Parathyroid adenoma (tissue), 2 donors: ENCODE results near the gene TTLL8.

ENCODE experiments used
- H2AFZ ChIP-seq: fragments of 300-600 bp; sonication (generic); one replicate; pipeline ENCODE4 v1.7.0; 2017; ENCODE audit warnings: antibody characterized with exemption, mild to moderate bottlenecking
- H3K27ac ChIP-seq: fragments of 300-600 bp; sonication (generic); one replicate; pipeline ENCODE4 v1.7.0; 2017
- H3K27me3 ChIP-seq: fragments of 300-600 bp; sonication (generic); one replicate; pipeline ENCODE4 v1.7.0; 2017; ENCODE audit warnings: low read length; ENCODE audit not compliant: control insufficient read depth, insufficient read depth
- H3K36me3 ChIP-seq: fragments of 300-600 bp; sonication (generic); one replicate; pipeline ENCODE4 v1.7.0; 2017; ENCODE audit warnings: low read length; ENCODE audit not compliant: control insufficient read depth, insufficient read depth
- H3K4me1 ChIP-seq: fragments of 300-600 bp; sonication (generic); one replicate; pipeline ENCODE4 v1.7.0; 2017; ENCODE audit warnings: control low read depth
- H3K4me2 ChIP-seq: fragments of 300-600 bp; sonication (generic); one replicate; pipeline ENCODE4 v1.7.0; 2017; ENCODE audit warnings: low read length
- H3K4me3 ChIP-seq: fragments of 300-600 bp; sonication (generic); one replicate; pipeline ENCODE4 v1.7.0; 2017; ENCODE audit warnings: low read depth, low read length
- H3K79me2 ChIP-seq: fragments of 300-600 bp; sonication (generic); one replicate; pipeline ENCODE4 v1.7.0; 2017; ENCODE audit warnings: control low read depth
- H3K9ac ChIP-seq: fragments of 300-600 bp; sonication (generic); one replicate; pipeline ENCODE4 v1.7.0; 2017; ENCODE audit warnings: mild to moderate bottlenecking
- H3K9me3 ChIP-seq: fragments of 300-600 bp; sonication (generic); one replicate; pipeline ENCODE4 v1.7.0; 2017; ENCODE audit warnings: low read length; ENCODE audit not compliant: control insufficient read depth
- CTCF ChIP-seq: fragments of 300-600 bp; sonication (generic); IDR thresholded peaks from one replicate; pipeline ENCODE4 v1.7.0; 2017; ENCODE audit warnings: antibody characterized with exemption, mild to moderate bottlenecking
- donor health status: primary hyperparathyroidism.

Gene TTLL8

GRCh38 chr22:50058061-50058905 lies at the start of gene TTLL8:
Gene TTLL8, minus strand, starts transcription at chr22:50058298.
- TF ChIP-seq CTCF: no peak
- Histone ChIP-seq H3K4me1 (peaks cover 2% of the 10 kb centered on the region), H3K4me3 (peak within 1 kb of the TSS; percentile 49)

DNA sequence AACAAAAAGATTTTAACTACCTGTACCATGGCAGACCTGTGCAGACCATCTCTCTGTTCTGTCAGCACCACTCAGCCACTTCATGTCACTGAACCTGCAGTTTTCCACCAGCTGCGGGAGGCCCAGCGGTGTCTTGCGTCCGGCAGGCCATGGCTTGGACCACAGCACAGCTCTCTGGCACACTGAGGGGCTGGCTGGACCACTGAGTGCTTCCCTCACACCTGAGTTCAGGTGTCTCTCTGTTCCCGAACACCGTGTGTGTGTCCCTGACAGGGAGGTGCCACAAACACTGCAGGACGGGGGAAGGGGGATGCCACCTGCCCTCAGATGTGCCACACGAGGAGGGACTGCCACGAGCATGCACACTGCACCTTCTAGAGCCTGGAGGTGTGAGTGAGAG lies 49.4 kb upstream of the TTLL8 start:
- no peak overlapping the region for H3K4me3 ChIP-seq
- H3K79me2 ChIP-seq: no peaks in the 10 kb centered on the region
- H2AFZ ChIP-seq: no peak overlapping the region
- no peaks in the 10 kb centered on the region for H3K36me3 ChIP-seq
- no peaks in the 10 kb centered on the region for H3K9me3 ChIP-seq
- H3K4me1 ChIP-seq: no peaks in the 10 kb centered on the region
- no peaks in the 10 kb centered on the region for H3K27me3 ChIP-seq
- no peak overlapping the region for H3K9ac ChIP-seq
- H3K27ac ChIP-seq: no peak overlapping the region
- TF ChIP-seq CTCF: no peak
- H3K4me2 ChIP-seq: no peak overlapping the region

More at GRCh38 chr22:50058061-50058905, at the start of gene TTLL8:
- H3K27me3 ChIP-seq: no peaks in the 10 kb centered on the region
- H3K9ac ChIP-seq: no peak within 1 kb of the TSS
- no peaks in the 10 kb centered on the region for H3K36me3 ChIP-seq
- peak within 1 kb of the TSS; percentile 62 for H3K4me2 ChIP-seq
- peak within 1 kb of the TSS; percentile 19 for H3K27ac ChIP-seq
- H3K9me3 ChIP-seq: no peaks in the 10 kb centered on the region
- H3K79me2 ChIP-seq: no peaks in the 10 kb centered on the region
- H2AFZ ChIP-seq: peak within 1 kb of the TSS; percentile 72

DNA sequence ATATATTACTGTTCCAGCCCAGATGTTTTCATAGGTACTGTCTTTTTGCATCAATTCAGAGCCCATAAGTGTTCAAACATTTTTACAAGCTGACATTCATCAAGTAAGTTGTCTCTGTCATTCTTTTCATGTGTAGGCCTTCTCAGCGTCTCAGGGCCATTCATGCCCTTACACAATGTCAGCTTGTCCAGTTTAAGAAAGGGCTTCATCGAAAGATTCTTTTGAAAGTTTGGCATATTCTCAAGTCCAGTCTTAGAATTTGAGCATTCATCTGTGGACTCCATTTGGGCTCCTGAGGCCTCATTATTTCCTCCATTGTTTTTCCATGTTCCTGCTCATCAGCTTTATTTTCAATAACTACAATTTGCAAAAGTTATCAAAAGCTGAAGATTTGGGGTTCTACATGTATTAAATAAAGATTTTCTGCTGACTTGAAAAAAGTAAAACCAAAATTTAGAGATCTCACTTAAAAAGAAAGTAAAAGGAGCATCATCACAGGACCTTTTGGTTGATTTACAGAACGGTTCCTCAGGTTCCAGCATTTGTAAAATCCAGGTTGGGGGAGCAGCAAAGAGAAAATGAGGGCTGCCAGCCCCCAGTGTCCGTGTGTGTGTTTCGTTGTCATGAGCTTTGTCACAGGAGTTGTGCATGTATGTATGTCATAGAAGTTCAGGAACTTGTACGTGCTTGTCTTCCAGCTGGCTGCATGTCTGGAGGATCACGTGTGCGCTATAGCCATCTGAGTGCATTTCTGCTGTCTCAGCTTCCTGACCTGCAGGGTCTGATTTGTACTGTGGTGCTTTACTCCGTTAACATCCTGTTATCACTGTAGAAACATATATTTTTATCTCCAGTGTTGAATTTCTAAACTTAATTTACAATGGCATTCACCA lies 47.4 kb upstream of the TTLL8 start:
- Histone ChIP-seq H3K36me3 (no peaks in the 10 kb centered on the region), H3K9ac (no peak overlapping the region)

DNA sequence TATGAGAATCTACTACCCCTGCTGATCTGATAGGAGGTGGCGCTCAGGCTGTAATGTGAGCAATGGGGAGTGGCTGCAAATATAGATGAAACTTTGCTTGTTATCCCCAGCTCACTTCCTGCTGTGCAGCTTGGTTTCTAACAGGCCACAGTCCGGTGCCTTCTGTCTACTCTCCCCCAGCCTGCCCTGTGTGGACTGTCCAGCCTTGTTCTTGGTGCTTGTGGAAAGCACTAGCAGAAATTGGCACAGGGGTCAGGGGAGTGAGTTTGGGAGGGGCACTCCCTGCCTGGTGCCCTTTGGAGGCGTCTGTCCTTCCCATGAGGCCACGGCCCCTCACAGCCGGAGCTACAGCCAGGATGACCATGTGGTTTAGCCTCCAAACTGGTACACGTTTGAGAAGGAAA lies 46.0 kb upstream of the TTLL8 start:
- no peak overlapping the region for H3K27ac ChIP-seq
- no peak overlapping the region for H3K9ac ChIP-seq
- H3K4me3 ChIP-seq: no peak overlapping the region

More for the DNA sequence above, 47.4 kb upstream of the TTLL8 start:
- Histone ChIP-seq H3K9me3 (no peaks in the 10 kb centered on the region), H3K4me2 (no peak overlapping the region), H3K27ac (no peak overlapping the region), H3K79me2 (no peaks in the 10 kb centered on the region), H2AFZ (no peak overlapping the region), H3K4me1 (no peaks in the 10 kb centered on the region), H3K27me3 (no peaks in the 10 kb centered on the region), H3K4me3 (no peak overlapping the region)
- TF ChIP-seq CTCF: no peak

More for the DNA sequence above, 46.0 kb upstream of the TTLL8 start:
- Histone ChIP-seq H3K4me2 (no peak overlapping the region), H2AFZ (no peak overlapping the region), H3K9me3 (no peaks in the 10 kb centered on the region), H3K79me2 (no peaks in the 10 kb centered on the region), H3K4me1 (no peaks in the 10 kb centered on the region), H3K36me3 (no peaks in the 10 kb centered on the region), H3K27me3 (no peaks in the 10 kb centered on the region)
- TF ChIP-seq CTCF: no peak
